H1 (cell line): ENCODE measurements around the gene INAVA. TPM values are rescaled to one million over a fixed set of nuclear protein-coding genes. Genes with fewer than 3 reads are reported as not detected.

Experiments used
- CTCF ChIA-PET: fragments of 300-600 bp; sonication (Branson Sonifier 250); formaldehyde crosslinking; loops from one replicate; lab custom pipeline; 2021; ENCODE audit not compliant: partially characterized antibody; lab: Charles Lee
- POLR2A ChIA-PET: fragments of 300-600 bp; sonication (Branson Sonifier 250); formaldehyde crosslinking; loops from one replicate; lab custom pipeline; 2021; ENCODE audit warnings: inconsistent platforms; ENCODE audit not compliant: partially characterized antibody; lab: Charles Lee
- DNase-seq, 2 experiments: peaks; one replicate each; pipeline versions ENCODE4 v3.0.0 to v3.0.0-alpha.2; 2010 to 2022; ENCODE audit warnings: low spot score in 2 of 2, low read depth in 1 of 2, mixed read lengths in 1 of 2
- FAIRE-seq: peaks from 2 replicates; lab custom pipeline; 2011; peaks lifted over from hg19 to GRCh38; lab: Jason Lieb, UNC
- H2AFZ ChIP-seq: 2 replicates; pipeline ENCODE4 v1.8.1; 2012; ENCODE audit warnings: low read length, inconsistent platforms
- H2AK5ac ChIP-seq: 2 replicates; pipeline ENCODE4 v1.6.1; 2013; ENCODE audit warnings: low read depth, low read length
- H2BK120ac ChIP-seq: replicated peaks from 2 replicates; pipeline ENCODE3; 2013; ENCODE audit warnings: low read depth, low read length, inconsistent platforms
- H2BK12ac ChIP-seq: 2 replicates; pipeline ENCODE4 v1.6.1; 2013; ENCODE audit warnings: low read depth, low read length
- H2BK15ac ChIP-seq: 2 replicates; pipeline ENCODE4 v1.6.1; 2013; ENCODE audit warnings: low read length
- H2BK20ac ChIP-seq: 2 replicates; pipeline ENCODE4 v1.6.1; 2013; ENCODE audit warnings: low read length
- H2BK5ac ChIP-seq: 2 replicates; pipeline ENCODE4 v1.6.1; 2013; ENCODE audit warnings: low read depth, low read length
- H3K14ac ChIP-seq: 2 replicates; pipeline ENCODE4 v1.6.1; 2013; ENCODE audit warnings: inconsistent platforms; ENCODE audit not compliant: insufficient read length
- H3K18ac ChIP-seq: 2 replicates; pipeline ENCODE4 v1.6.1; 2013; ENCODE audit warnings: low read length; ENCODE audit errors: extremely low read depth
- H3K23ac ChIP-seq: 2 replicates; pipeline ENCODE4 v1.6.1; 2013; ENCODE audit warnings: inconsistent platforms; ENCODE audit not compliant: insufficient read length
- H3K23me2 ChIP-seq: 2 replicates; pipeline ENCODE4 v1.6.1; 2013; ENCODE audit warnings: low read depth, low read length
- H3K27ac ChIP-seq: 2 replicates; pipeline ENCODE4 v1.6.1; 2011; ENCODE audit warnings: low read depth, low read length, inconsistent platforms
- H3K27me3 ChIP-seq, 4 experiments: replicated peaks in 1 of 4; 1 replicate in 1 of 4; 2 replicates in 3 of 4; pipeline versions ENCODE4 v1.6.1 to v1.8.1; 2011 to 2013; ENCODE audit warnings: low read length in 3 of 4, mild to moderate bottlenecking in 3 of 4, inconsistent platforms in 2 of 4, mixed read lengths in 2 of 4, moderate library complexity in 1 of 4; ENCODE audit not compliant: control insufficient read depth in 3 of 4, insufficient read depth in 3 of 4; ENCODE audit errors: extremely low read depth in 1 of 4
- H3K36me3 ChIP-seq, 4 experiments: 2 replicates each; pipeline versions ENCODE4 v1.6.1 to v1.8.1; 2011 to 2013; ENCODE audit warnings: mild to moderate bottlenecking in 4 of 4, low read length in 3 of 4, moderate library complexity in 2 of 4, control low read depth in 1 of 4, inconsistent platforms in 1 of 4; ENCODE audit not compliant: insufficient read depth in 4 of 4, control insufficient read depth in 2 of 4
- H3K4ac ChIP-seq: replicated peaks from 2 replicates; pipeline ENCODE3; 2013; ENCODE audit warnings: low read length, low read depth, mixed read lengths, inconsistent platforms; ENCODE audit not compliant: insufficient read length
- H3K4me1 ChIP-seq, 4 experiments: replicated peaks in 1 of 4; 1 replicate in 1 of 4; 2 replicates in 3 of 4; pipeline versions ENCODE4 v1.6.1 to v1.8.1; 2011 to 2013; ENCODE audit warnings: low read length in 3 of 4, inconsistent platforms in 2 of 4, mixed read lengths in 1 of 4; ENCODE audit not compliant: insufficient read depth in 4 of 4, control insufficient read depth in 3 of 4
- H3K4me2 ChIP-seq, 2 experiments: 2 replicates each; pipeline versions ENCODE4 v1.6.1 to v1.8.1; 2011 to 2013; ENCODE audit warnings: low read depth in 2 of 2, low read length in 2 of 2, control low read depth in 1 of 2, inconsistent platforms in 1 of 2, mild to moderate bottlenecking in 1 of 2; ENCODE audit not compliant: insufficient read depth in 1 of 2
- H3K4me3 ChIP-seq, 4 experiments: fragments of 200-600, 300-600 bp in 1 of 4; sonication (generic), shearing (Covaris generic), sonication (Bioruptor Twin) in 1 of 4; 2 replicates each; pipeline versions ENCODE4 v1.5.1 to v1.8.1; 2011 to 2016; ENCODE audit warnings: low read length in 4 of 4, low read depth in 3 of 4, control low read depth in 2 of 4, inconsistent platforms in 2 of 4, mild to moderate bottlenecking in 2 of 4, mixed read lengths in 1 of 4, moderate library complexity in 1 of 4; ENCODE audit not compliant: insufficient read depth in 2 of 4; ENCODE audit errors: extremely low read depth in 1 of 4
- H3K56ac ChIP-seq: replicated peaks from 2 replicates; pipeline ENCODE3; 2013; ENCODE audit warnings: low read depth, mild to moderate bottlenecking, mixed read lengths, low read length, inconsistent platforms; ENCODE audit not compliant: insufficient read length
- H3K79me1 ChIP-seq: 2 replicates; pipeline ENCODE4 v1.6.1; 2013; ENCODE audit warnings: low read depth, low read length, control low read depth
- H3K79me2 ChIP-seq, 2 experiments: 2 replicates each; pipeline versions ENCODE4 v1.6.1 to v1.8.1; 2012 to 2013; ENCODE audit warnings: low read length in 2 of 2, mild to moderate bottlenecking in 2 of 2, inconsistent platforms in 1 of 2; ENCODE audit not compliant: insufficient read depth in 2 of 2, control insufficient read depth in 1 of 2
- H3K9ac ChIP-seq, 4 experiments: replicated peaks in 1 of 4; 1 replicate in 1 of 4; 2 replicates in 3 of 4; pipeline versions ENCODE4 v1.6.1 to v1.8.1; 2011 to 2013; ENCODE audit warnings: low read depth in 3 of 4, low read length in 3 of 4, control low read depth in 2 of 4, mild to moderate bottlenecking in 2 of 4, moderate library complexity in 2 of 4, inconsistent platforms in 1 of 4; ENCODE audit errors: extremely low read depth in 1 of 4
- H3K9me3 ChIP-seq, 2 experiments: 2 replicates each; pipeline versions ENCODE4 v1.6.1 to v1.8.1; 2012 to 2013; ENCODE audit warnings: mild to moderate bottlenecking in 2 of 2, moderate library complexity in 2 of 2, control low read depth in 1 of 2, inconsistent platforms in 1 of 2, low read depth in 1 of 2, low read length in 1 of 2, mixed read lengths in 1 of 2; ENCODE audit not compliant: insufficient read depth in 2 of 2
- H4K20me1 ChIP-seq, 2 experiments: replicated peaks in 1 of 2; 2 replicates each; pipeline versions ENCODE3 to v1.8.1; 2011 to 2013; ENCODE audit warnings: inconsistent platforms in 2 of 2, low read length in 2 of 2, mild to moderate bottlenecking in 1 of 2; ENCODE audit not compliant: insufficient read depth in 2 of 2, control insufficient read depth in 1 of 2
- H4K5ac ChIP-seq: 2 replicates; pipeline ENCODE4 v1.6.1; 2013; ENCODE audit warnings: low read length, low read depth, mixed read lengths, inconsistent platforms; ENCODE audit not compliant: insufficient read length
- H4K8ac ChIP-seq: 2 replicates; pipeline ENCODE4 v1.8.0; 2013; ENCODE audit warnings: mild to moderate bottlenecking, moderate library complexity, low read length, inconsistent platforms; ENCODE audit not compliant: insufficient read depth; ENCODE audit errors: extremely low read depth
- H4K91ac ChIP-seq: replicated peaks from 2 replicates; pipeline ENCODE3; 2013; ENCODE audit warnings: low read length, mixed read lengths, inconsistent platforms; ENCODE audit not compliant: insufficient read length
- CBX8 ChIP-seq: fragments of 300-800, 300-1000 bp; sonication (generic); IDR thresholded peaks from 2 replicates; pipeline ENCODE4 v1.7.1; 2016; ENCODE audit warnings: low read depth, low read length, borderline replicate concordance
- EGR1 ChIP-seq: IDR thresholded peaks from 2 replicates; pipeline ENCODE4 v1.6.1; 2011; ENCODE audit warnings: low read depth, low read length, borderline replicate concordance
- FOSL1 ChIP-seq: IDR thresholded peaks from 2 replicates; pipeline ENCODE4 v1.6.1; 2011; ENCODE audit warnings: mild to moderate bottlenecking, low read depth, low read length, moderate library complexity; ENCODE audit not compliant: insufficient read depth
- GABPA ChIP-seq: IDR thresholded peaks from 2 replicates; pipeline ENCODE4 v1.6.1; 2011; ENCODE audit warnings: mild to moderate bottlenecking, low read length, moderate library complexity, borderline replicate concordance; ENCODE audit not compliant: insufficient read depth
- HDAC6 ChIP-seq: IDR thresholded peaks from one replicate; pipeline ENCODE4 v1.7.1; 2012; ENCODE audit warnings: low read depth, mild to moderate bottlenecking, inconsistent platforms, low read length, moderate library complexity
- MAFK ChIP-seq: IDR thresholded peaks from 2 replicates; pipeline ENCODE4 v1.6.1; 2012; ENCODE audit warnings: low read depth, mild to moderate bottlenecking, improper control_type of control experiment, low read length
- PHF8 ChIP-seq: fragments of 200-600 bp; sonication (generic); conservative IDR thresholded peaks from 2 replicates; pipeline ENCODE4 v1.7.1; 2012; ENCODE audit warnings: low read depth, mild to moderate bottlenecking, inconsistent platforms, low read length, moderate library complexity
- SRF ChIP-seq: IDR thresholded peaks from 2 replicates; pipeline ENCODE4 v1.6.1; 2011; ENCODE audit warnings: mild to moderate bottlenecking, low read depth, low read length, moderate library complexity
- SUZ12 ChIP-seq: fragments of 200-600 bp; sonication (generic); IDR thresholded peaks from 2 replicates; pipeline ENCODE4 v1.6.1; 2012; ENCODE audit warnings: mild to moderate bottlenecking, inconsistent platforms, low read length, moderate library complexity, mixed read lengths
- TEAD4 ChIP-seq: IDR thresholded peaks from 2 replicates; pipeline ENCODE4 v1.6.1; 2012; ENCODE audit warnings: low read depth, low read length, inconsistent platforms, mixed read lengths
- YY1 ChIP-seq: IDR thresholded peaks from 2 replicates; pipeline ENCODE4 v1.6.1; 2011; ENCODE audit warnings: low read depth, mild to moderate bottlenecking, low read length
- WGBS, 2 experiments: shearing (Covaris generic) in 1 of 2; methylation state at CpG; one replicate each; pipeline versions ENCODE4 v1.1.6 to v1.1.7; 2013 to 2015; ENCODE audit warnings: low lambda C conversion rate in 2 of 2, mixed read lengths in 2 of 2, inconsistent platforms in 1 of 2, low coverage in 1 of 2, missing lambda C conversion rate in 1 of 2; ENCODE audit not compliant: insufficient replicate concordance in 2 of 2, insufficient coverage in 1 of 2, insufficient read length in 1 of 2; ENCODE audit errors: extremely low coverage in 1 of 2, missing lambda C conversion rate in 1 of 2; 5-methylcytosine and 5-hydroxymethylcytosine counted together
- polyA plus RNA-seq, 7 experiments: library from polyadenylated mRNA; depleted of rRNA in 3 of 7; stranded (reverse) in 5 of 7; unstranded in 2 of 7; fragments of >200 nt in 5 of 7; fragments of 200-250 nt in 2 of 7; gene quantifications; 1 replicate in 5 of 7; 2 replicates in 1 of 7; 4 replicates in 1 of 7; pipeline versions ENCODE4 v1.2.1 to v1.2.3, GENCODE V29; 2011 to 2013; ENCODE audit warnings: missing spikeins in 2 of 7, mixed read lengths in 2 of 7
- total RNA-seq: library from RNA; stranded (reverse); fragmentation: NEBNext Ultra II Directional; extraction: Animal tissue kit (Norgen Biotek cat#: 25700); gene quantifications from 2 replicates; pipeline ENCODE4 v1.2.1, GENCODE V29; 2021
- TF ChIP-seq, protein P1 (sequence below): IDR thresholded peaks from 2 replicates; pipeline ENCODE4 v1.6.1; 2012; ENCODE audit warnings: inconsistent platforms

INAVA gene
- total and polyA plus RNA-seq, 2 of the 8 experiments (the other 6 are each of a cell fraction or from before 2014, with no cell fraction given): 46.8 to 49.3 TPM

DNA sequence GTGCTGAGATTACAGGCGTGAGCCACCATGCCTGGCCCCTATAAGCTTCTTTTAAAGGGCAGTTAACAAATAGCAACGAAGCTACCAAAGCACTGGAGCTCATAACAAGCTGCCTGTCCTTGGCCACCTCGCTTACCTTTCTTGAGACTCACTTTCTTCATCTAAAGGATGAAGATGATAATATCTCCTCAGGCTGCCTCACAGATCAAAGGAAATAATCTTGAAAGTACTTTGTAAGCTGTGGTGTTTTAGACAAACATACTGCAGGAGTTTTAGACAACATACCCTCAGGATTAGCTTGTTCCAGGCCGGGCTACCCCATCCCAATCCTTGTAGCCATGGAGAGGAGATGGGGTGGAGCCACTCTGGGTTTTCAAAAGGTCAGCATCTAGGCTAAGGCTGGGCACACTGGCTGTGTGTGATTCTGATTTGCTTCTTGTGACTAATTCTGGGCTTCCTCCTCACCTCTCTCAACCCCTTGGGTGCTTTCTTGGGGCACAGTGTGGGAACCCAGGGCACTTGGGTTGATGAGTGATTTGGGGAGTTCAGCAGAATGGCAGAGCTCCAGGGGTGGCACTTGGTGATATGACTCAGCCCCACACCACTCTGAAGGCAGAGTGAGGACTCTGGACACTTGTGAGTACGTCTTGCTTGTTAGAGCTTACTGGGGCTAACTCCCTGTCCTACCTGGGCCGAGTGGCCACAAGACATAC is 16.7 kb upstream of the INAVA start:
- Histone ChIP-seq H3K56ac (no peak overlapping the region), H2BK20ac (no peak overlapping the region), H2AFZ (no peak overlapping the region), H3K4me3 (no peak overlapping the region), H4K8ac (no peak overlapping the region), H4K20me1 (no peaks in the 10 kb centered on the region), H2AK5ac (no peak overlapping the region), H3K4me1 (peaks cover 0 to 8% (median 4%) of the 10 kb centered on the region in 4 experiments; a peak in 4 of 7 replicates), H3K23ac (no peak overlapping the region), H3K27ac (no peak overlapping the region), H2BK5ac (no peak overlapping the region), H3K36me3 (no peaks in the 10 kb centered on the region), H3K79me1 (no peaks in the 10 kb centered on the region), H3K18ac (no peak overlapping the region), H4K5ac (no peak overlapping the region), H3K27me3 (no peaks in the 10 kb centered on the region), H3K79me2 (no peaks in the 10 kb centered on the region), H2BK12ac (no peak overlapping the region), H3K4me2 (no peak overlapping the region), H2BK120ac (no peak overlapping the region), H3K23me2 (no peaks in the 10 kb centered on the region), H3K9ac (no peak overlapping the region), H4K91ac (no peak overlapping the region), H3K14ac (no peak overlapping the region), H2BK15ac (no peak overlapping the region), H3K9me3 (no peaks in the 10 kb centered on the region), H3K4ac (no peak overlapping the region)
- DNase-seq (peak in 1 of 2 experiments; percentile 33), FAIRE-seq (no peak)
- WGBS, 2 experiments: 90% methylated on average over 6 of the region's 6 CpGs; no CpG with 5 or more reads in 1 of the 2 experiments
- POLR2A ChIA-PET: interaction anchor here (0.9 to 7.9 kb wide), 3 partner anchors 9 to 19 kb away, joined by 3 to 68 read pairs (median 4); no protein-coding TSS in a partner anchor
- CTCF ChIA-PET: interaction anchor here (0.6 to 6.3 kb wide), 4 partner anchors 11 to 256 kb away, joined by 4 to 47 read pairs (median 4); partner anchors contain the start of gene INAVA
- TF ChIP-seq GABPA: no peak
- no peak for TF ChIP-seq CBX8
- TF ChIP-seq EGR1: no peak
- no peak for TF ChIP-seq YY1
- TF ChIP-seq, protein P1, sequence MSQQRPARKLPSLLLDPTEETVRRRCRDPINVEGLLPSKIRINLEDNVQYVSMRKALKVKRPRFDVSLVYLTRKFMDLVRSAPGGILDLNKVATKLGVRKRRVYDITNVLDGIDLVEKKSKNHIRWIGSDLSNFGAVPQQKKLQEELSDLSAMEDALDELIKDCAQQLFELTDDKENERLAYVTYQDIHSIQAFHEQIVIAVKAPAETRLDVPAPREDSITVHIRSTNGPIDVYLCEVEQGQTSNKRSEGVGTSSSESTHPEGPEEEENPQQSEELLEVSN: no peak
- TF ChIP-seq TEAD4: no peak
- no peak for TF ChIP-seq SUZ12
- no peak for TF ChIP-seq HDAC6
- no peak for TF ChIP-seq MAFK
- TF ChIP-seq SRF: no peak
- no peak for TF ChIP-seq PHF8
- TF ChIP-seq FOSL1: no peak
